HG03196 (cell line): Measurements from ENCODE around the gene ARHGAP26.
"Not testable (repeated sequence)": the region's sequence is repeated elsewhere in the genome, so short reads cannot be mapped to it uniquely, and the experiment has no call there.

Experiments used
- ATAC-seq: cut with Tn5 transposase; IDR thresholded peaks from one replicate; pipeline ENCODE4 v1.9.1; 2021; ENCODE audit not compliant: unreplicated experiment

The ARHGAP26 gene

GRCh38 chr5:142955628-142956027, 185.5 kb downstream of the ARHGAP26 start:
- ATAC-seq: no peak

DNA sequence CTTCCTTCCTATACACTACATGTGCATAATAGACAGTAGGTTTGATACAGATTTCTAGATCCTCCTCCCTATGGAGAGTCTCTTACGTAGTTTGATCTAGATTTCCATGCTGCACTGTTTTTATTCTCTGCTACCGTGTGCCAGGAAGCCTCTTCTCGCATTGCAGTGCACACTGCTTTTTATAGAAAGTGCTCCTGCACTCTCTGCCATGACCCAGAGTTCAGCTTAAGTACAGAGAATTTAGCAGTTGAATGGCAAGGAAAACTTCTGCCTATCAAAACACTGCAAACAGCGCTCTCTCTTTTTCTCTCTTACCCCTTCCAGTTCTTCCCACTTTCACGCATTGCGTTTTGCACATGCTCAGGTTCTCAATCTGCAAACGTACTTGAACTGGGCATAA, 187.4 kb downstream of the ARHGAP26 start:
- ATAC-seq: no peak

DNA sequence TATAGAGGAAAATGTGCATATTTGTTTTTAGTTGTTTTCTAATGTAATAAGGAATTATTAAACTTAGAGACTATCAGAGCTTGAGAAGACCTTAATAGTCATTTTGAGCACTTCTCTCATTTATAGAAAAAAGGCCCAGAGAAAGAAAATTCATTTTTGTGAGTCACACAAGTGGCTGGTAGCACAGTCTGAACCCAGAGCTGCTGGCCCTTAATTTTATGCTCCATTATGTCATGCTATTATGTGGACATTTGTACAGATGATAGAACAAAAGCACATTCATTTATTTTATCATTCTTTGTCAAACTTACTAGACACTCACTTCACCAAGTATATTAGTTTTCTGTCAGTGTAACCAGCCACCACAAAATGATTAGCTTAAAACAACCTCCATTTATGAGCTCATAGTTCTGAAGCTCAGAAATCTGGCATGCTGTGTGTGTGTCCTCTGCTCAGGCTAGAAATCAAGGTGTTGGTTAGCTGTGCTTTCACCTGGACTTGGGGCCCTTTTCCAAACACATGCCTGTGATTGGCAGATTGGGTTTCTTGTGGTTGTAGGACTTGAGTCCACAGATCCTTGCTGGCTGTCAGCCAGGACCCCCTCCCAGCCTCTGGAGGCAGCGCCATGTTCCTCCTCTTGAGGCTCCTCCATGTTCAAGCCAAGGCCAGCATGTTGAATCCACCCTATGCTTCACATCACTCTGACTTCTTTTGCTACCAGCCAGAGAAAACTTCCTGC, 188.9 kb downstream of the ARHGAP26 start:
- ATAC-seq: no peak

DNA sequence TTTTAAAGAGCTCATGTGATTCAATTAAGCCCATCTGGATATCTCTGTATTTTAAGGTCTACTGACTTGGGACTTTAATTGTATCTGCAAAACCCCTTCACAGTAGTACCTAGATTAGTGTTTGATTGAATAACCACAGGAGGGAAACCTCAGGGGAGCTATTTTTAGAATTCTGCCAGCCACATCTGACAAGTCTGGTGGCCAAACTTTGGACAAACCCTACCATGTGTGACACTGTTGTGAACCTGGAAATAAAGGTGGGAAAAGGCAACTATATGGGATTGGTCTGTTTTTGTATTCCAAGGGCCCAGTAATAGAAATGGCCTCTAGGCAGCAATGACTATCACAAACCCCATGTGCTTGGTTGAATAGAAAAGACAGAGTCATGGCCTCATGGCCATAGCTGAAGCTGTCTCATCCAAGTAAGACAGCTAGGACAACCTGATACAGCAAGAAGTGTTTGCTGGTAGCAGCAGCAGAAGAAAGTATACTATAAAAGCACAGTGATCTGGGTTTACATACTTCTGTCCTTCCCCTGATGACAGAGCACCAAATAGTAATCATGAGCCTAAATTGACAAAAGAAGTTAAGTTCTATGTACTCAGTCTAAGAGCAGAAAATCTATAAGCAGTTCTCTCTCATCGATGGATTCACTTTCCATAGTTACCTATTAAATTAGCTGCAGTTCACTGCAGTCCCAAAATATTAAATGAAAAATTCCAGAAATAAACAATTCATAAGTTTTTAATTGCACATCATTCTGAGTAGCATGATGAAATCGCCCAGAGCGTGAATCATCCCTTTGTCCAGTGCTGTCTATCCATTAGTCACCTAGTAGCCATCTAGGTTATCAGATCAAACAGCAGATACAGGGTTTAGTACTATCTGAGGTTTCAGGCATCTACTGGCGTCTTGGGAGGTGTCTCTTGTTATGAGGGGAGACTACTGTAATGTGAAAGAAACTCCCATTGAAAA, 189.8 kb downstream of the ARHGAP26 start:
- no peak for ATAC-seq

DNA sequence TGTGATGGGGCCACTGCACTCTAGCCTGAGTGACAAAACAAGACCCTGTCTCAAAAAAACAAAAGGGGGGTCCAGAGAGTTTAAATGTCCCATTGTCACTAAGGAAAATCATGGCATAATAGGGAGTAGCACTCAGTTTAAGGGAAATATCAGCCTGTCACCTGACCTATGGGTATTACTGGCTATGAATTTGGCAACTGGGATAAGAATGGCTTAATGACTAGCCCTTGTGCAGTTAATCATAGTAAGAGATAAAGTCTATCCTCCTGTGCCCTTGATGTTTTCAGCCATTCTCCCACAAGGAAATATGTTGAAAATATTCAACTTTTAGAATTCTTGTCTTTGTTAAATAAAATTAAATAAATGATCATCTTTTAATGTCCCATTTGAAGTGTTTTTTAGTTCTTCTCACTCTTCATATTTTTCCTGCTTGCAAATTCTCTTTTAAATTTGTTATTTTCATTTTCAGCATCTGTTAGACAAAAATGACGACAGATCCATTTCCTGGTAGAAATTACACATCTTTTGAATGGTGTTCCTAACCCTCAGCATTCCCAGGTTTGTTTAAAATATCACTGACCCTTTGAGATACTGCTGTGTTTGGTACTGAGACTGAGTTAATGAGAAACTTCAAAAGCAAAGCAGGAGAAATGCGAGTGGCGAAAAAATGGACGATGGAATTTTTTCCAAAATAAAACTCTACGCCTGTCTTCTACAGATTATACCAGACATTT, 191.4 kb downstream of the ARHGAP26 start:
- no peak for ATAC-seq

- ATAC-seq: no peak
Observed at GRCh38 chr5:142962174-142962533, 192.0 kb downstream of the ARHGAP26 start.

- not testable (repeated sequence) for ATAC-seq
Observed at GRCh38 chr5:142965258-142966120, 195.3 kb downstream of the ARHGAP26 start.

DNA sequence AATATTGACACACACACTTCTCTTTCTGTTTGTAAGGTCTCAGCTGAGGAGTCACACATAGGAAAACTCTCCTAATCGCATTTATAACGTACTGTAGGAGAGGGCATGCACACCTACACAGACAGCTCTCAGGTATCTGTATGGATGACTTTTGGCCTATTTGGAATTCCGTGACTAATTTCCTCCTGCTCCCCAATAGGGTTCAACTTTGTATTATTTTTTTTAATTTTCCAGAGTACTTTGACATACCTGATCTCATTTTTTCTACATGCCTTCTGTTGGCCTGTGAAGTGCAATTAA, 195.9 kb downstream of the ARHGAP26 start:
- no peak for ATAC-seq

DNA sequence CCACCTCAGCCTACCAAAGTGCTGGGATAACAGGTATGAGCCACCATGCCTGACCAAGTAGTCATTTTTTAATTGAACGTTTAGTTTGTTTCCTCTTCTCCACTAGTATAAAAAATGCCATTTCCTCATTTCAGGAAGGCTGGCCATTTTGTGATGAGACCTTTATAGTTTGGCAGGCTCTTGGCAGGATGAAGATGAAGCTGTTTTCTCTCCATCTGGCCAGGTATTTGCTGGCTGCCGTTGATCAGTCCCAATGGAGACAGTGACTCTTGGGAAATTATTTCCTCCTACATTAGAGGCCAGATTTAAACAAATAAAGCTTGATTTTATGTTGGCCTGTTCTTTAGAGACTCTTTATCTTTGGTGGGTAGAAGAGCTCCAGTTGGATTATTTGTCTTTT, 199.0 kb downstream of the ARHGAP26 start:
- no peak for ATAC-seq

GRCh38 chr5:142969624-142970439, 199.7 kb downstream of the ARHGAP26 start:
- no peak for ATAC-seq

DNA sequence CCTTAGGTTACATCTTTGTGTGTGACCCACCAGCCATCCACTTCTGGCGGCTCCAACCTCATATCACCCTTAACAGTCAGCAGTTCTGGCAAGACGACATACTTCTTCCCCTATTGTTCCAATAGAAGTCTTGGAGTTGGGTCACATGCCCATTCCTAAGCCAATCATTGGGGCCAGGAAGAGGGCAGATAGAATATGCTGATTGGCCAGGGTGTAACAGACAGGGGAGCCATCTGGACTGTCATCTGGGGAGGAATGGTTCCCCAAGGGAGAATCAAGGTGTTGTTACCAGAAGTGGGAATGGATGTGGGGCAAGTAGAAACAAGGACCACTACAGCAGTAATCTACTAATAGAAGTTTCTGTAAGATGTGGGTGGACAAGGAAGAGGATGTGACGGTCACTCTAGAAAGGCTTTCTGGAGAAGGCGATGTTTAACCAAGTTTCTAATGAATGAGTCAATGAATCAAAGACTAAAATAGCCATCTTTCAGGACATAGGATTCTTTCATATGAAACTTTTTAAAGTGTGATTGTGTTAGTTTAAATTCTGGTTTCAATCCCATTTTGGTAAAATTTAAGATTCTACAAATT, 200.4 kb downstream of the ARHGAP26 start:
- ATAC-seq: no peak

DNA sequence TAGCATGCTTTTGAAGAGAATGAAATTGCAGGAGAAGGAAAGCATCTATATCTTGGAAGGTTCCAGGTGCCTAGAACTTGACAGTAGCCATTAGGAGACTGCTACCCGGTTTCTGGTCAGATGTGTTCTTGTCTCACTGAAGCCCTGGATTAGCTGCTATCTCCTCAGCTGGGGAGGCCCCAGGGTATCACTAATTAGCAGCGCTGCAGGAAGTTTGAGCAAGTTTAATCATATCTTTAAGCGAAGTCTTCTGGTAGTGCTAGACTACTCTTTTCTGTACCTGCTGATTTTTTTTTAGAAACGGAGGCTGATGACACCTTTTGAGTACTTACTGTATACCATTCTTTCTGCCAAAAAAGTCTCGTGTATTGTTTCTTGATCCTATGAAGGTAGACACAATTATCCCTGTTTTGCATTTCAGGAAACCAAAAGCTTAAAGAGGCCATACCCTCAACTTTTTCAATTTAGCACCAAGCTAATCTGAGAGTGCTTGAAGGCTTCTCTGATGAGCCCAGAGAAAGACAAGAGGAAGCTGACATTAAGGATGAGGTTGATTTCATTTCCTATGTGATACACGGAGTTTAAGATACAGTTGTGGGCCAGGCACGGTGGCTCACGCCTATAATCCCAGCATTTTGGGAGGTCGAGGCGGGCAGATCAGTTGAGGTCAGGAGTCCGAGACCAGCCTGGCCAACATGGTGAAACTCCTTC, 201.3 kb downstream of the ARHGAP26 start:
- ATAC-seq: no peak

- ATAC-seq: no peak
Observed at GRCh38 chr5:142972064-142972570, 201.9 kb downstream of the ARHGAP26 start.

- ATAC-seq: no peak
Observed at GRCh38 chr5:142973932-142974331, 203.8 kb downstream of the ARHGAP26 start.

- no peak for ATAC-seq
Observed at GRCh38 chr5:142974409-142974808, 204.2 kb downstream of the ARHGAP26 start.

DNA sequence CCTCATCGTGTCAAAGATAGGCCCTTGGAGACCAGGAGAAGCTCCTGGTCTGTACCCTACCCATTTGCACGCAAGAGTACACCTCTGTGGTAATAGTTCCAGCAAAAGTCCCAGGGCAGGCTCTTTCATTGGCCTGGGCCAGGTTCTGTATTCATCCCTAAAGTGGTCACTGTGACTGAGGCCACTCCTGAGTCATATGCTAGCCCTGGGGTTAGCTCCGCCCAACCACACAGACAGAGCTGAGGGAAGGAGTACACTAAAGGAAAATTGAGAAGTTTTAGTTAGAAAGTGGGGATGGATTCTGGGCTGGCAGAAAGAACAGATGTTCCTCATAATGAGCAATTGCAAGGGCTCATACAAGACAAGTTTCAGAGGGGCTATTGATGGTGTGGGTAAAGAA, 206.7 kb downstream of the ARHGAP26 start:
- no peak for ATAC-seq

- peak; percentile 84 for ATAC-seq
Observed at GRCh38 chr5:142977363-142978051, 207.3 kb downstream of the ARHGAP26 start.

- ATAC-seq: no peak
Observed at GRCh38 chr5:142978252-142978651, 208.1 kb downstream of the ARHGAP26 start.
